ENCODE results near the gene SUSD4. TPM values are rescaled to one million over a fixed set of nuclear protein-coding genes. Genes with fewer than 3 reads are reported as not detected.

SUSD4 gene, protein sequence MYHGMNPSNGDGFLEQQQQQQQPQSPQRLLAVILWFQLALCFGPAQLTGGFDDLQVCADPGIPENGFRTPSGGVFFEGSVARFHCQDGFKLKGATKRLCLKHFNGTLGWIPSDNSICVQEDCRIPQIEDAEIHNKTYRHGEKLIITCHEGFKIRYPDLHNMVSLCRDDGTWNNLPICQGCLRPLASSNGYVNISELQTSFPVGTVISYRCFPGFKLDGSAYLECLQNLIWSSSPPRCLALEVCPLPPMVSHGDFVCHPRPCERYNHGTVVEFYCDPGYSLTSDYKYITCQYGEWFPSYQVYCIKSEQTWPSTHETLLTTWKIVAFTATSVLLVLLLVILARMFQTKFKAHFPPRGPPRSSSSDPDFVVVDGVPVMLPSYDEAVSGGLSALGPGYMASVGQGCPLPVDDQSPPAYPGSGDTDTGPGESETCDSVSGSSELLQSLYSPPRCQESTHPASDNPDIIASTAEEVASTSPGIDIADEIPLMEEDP
- 0.84 and 1.8 TPM in 2 replicates for total RNA-seq

GRCh38 chr1:223363856-223364684, at the start of gene SUSD4:
Gene SUSD4 (minus strand): TSS chr1:223364176. CDS start chr1:223363425, 751 bp downstream.
- Histone ChIP-seq H3K4me3 (ENCODE audit: low read depth, low read length) (peak within 1 kb of the TSS; percentile 42), H3K36me3 (ENCODE audit: control insufficient read depth, insufficient read depth, low read length) (no peaks in the 10 kb centered on the region), H3K27me3 (ENCODE audit: control insufficient read depth, insufficient read depth, low read length) (peaks cover 32% of the 10 kb centered on the region)
- DNase-seq (ENCODE audit: low read depth): no peak
- TF ChIP-seq, protein P1, sequence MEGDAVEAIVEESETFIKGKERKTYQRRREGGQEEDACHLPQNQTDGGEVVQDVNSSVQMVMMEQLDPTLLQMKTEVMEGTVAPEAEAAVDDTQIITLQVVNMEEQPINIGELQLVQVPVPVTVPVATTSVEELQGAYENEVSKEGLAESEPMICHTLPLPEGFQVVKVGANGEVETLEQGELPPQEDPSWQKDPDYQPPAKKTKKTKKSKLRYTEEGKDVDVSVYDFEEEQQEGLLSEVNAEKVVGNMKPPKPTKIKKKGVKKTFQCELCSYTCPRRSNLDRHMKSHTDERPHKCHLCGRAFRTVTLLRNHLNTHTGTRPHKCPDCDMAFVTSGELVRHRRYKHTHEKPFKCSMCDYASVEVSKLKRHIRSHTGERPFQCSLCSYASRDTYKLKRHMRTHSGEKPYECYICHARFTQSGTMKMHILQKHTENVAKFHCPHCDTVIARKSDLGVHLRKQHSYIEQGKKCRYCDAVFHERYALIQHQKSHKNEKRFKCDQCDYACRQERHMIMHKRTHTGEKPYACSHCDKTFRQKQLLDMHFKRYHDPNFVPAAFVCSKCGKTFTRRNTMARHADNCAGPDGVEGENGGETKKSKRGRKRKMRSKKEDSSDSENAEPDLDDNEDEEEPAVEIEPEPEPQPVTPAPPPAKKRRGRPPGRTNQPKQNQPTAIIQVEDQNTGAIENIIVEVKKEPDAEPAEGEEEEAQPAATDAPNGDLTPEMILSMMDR (IDR thresholded peaks at IDR 0.05; ENCODE audit: insufficient read depth, low read length, poor library complexity, severe bottlenecking): no peak

- DNase-seq (ENCODE audit: low read depth): no peak
- no peaks in the 10 kb centered on the region for H3K27me3 ChIP-seq (ENCODE audit: control insufficient read depth, insufficient read depth, low read length)
- H3K36me3 ChIP-seq (ENCODE audit: control insufficient read depth, insufficient read depth, low read length): no peaks in the 10 kb centered on the region
- no peak overlapping the region for H3K4me3 ChIP-seq (ENCODE audit: low read depth, low read length)
- TF ChIP-seq, protein P1 (IDR thresholded peaks at IDR 0.05; ENCODE audit: insufficient read depth, low read length, poor library complexity, severe bottlenecking): no peak
Measured at GRCh38 chr1:223413216-223413615, 49.2 kb upstream of the SUSD4 start.

- TF ChIP-seq, protein P1 (IDR thresholded peaks at IDR 0.05; ENCODE audit: insufficient read depth, low read length, poor library complexity, severe bottlenecking): no peak
- Histone ChIP-seq H3K4me3 (ENCODE audit: low read depth, low read length) (no peak overlapping the region), H3K36me3 (ENCODE audit: control insufficient read depth, insufficient read depth, low read length) (no peaks in the 10 kb centered on the region), H3K27me3 (ENCODE audit: control insufficient read depth, insufficient read depth, low read length) (no peaks in the 10 kb centered on the region)
- no peak for DNase-seq (ENCODE audit: low read depth)
Measured at GRCh38 chr1:223411710-223412109, 47.7 kb upstream of the SUSD4 start.

DNA sequence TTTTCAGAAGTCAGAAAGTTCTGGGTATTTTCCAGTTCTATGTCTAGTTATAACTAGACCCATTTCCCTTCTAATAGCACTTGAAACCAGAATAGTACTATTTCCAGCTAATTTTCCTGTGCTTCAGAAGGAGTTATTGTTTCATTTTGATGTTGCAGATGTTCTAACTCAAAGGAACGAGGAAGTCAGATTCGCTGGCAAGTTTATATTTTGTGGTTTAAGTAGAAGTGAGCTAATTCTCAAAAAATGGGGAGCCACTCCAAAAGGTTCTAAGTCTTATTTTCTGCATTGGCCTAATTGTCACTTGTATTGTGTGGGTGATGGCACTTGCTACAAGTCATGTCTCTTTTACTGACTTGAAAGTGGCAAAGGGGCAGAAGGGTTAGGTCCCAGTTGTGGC, 47.3 kb upstream of the SUSD4 start:
- DNase-seq (ENCODE audit: low read depth): no peak
- TF ChIP-seq, protein P1 (IDR thresholded peaks at IDR 0.05; ENCODE audit: insufficient read depth, low read length, poor library complexity, severe bottlenecking): no peak
- H3K27me3 ChIP-seq (ENCODE audit: control insufficient read depth, insufficient read depth, low read length): no peaks in the 10 kb centered on the region
- no peaks in the 10 kb centered on the region for H3K36me3 ChIP-seq (ENCODE audit: control insufficient read depth, insufficient read depth, low read length)
- H3K4me3 ChIP-seq (ENCODE audit: low read depth, low read length): no peak overlapping the region

GRCh38 chr1:223410036-223410435, 46.1 kb upstream of the SUSD4 start:
- Histone ChIP-seq H3K4me3 (ENCODE audit: low read depth, low read length) (no peak overlapping the region), H3K36me3 (ENCODE audit: control insufficient read depth, insufficient read depth, low read length) (no peaks in the 10 kb centered on the region), H3K27me3 (ENCODE audit: control insufficient read depth, insufficient read depth, low read length) (no peaks in the 10 kb centered on the region)
- TF ChIP-seq, protein P1 (IDR thresholded peaks at IDR 0.05; ENCODE audit: insufficient read depth, low read length, poor library complexity, severe bottlenecking): no peak
- DNase-seq (ENCODE audit: low read depth): no peak
